ENCODE data around the gene DUSP1.

DNA sequence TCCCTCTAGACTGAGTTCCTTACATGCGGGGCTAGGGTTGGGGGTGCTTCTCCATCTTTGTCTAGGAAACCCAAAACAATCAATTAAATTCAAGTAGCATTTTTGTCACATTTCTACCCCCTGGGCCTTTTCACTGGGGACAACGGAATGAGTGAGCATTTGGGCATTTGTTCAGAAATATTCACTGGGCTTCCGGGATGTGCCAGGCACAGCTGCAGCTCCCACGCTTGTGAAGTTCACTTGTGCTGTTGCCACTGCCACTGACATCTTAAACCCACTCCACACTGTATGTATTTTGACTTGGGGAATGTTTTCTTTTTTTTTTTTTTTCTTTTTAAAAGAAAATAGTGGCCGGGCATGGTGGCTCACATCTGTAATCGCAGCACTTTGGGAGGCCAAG lies 31.6 kb downstream of the DUSP1 start:
- TF ChIP-seq POLR2A (IDR thresholded peaks at IDR 0.05), result no peak
- TF ChIP-seq, protein P1, sequence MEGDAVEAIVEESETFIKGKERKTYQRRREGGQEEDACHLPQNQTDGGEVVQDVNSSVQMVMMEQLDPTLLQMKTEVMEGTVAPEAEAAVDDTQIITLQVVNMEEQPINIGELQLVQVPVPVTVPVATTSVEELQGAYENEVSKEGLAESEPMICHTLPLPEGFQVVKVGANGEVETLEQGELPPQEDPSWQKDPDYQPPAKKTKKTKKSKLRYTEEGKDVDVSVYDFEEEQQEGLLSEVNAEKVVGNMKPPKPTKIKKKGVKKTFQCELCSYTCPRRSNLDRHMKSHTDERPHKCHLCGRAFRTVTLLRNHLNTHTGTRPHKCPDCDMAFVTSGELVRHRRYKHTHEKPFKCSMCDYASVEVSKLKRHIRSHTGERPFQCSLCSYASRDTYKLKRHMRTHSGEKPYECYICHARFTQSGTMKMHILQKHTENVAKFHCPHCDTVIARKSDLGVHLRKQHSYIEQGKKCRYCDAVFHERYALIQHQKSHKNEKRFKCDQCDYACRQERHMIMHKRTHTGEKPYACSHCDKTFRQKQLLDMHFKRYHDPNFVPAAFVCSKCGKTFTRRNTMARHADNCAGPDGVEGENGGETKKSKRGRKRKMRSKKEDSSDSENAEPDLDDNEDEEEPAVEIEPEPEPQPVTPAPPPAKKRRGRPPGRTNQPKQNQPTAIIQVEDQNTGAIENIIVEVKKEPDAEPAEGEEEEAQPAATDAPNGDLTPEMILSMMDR (IDR thresholded peaks at IDR 0.05), result no peak

All from body of pancreas (tissue), 4 donors.